HCT116 (cell line): Measurements from ENCODE around the gene GPR61. TPM values are rescaled to one million over a fixed set of nuclear protein-coding genes. Genes with fewer than 3 reads are reported as not detected.

Experiments used
- ATAC-seq: fragments of 200-7000 bp; cut with Tn5 transposase; 2 replicates; pipeline ENCODE4 v1.9.1; 2020; ENCODE audit warnings: mild to moderate bottlenecking, moderate library complexity
- BruUV-seq: library from RNA; stranded (reverse); fragments of 400-500 nt; replicated peaks from 2 replicates; lab custom pipeline; 2021; lab: Mats Ljungman, UMichigan
- CTCF ChIA-PET: fragments of 300-600 bp; sonication (Branson Sonifier 250); formaldehyde crosslinking; loops from one replicate; lab custom pipeline; 2021; ENCODE audit warnings: antibody characterized with exemption; lab: Charles Lee
- POLR2A ChIA-PET: fragments of 300-600, 350-600 bp; sonication (Branson Sonifier 250); formaldehyde crosslinking; loops from one replicate; lab custom pipeline; 2021; ENCODE audit warnings: antibody characterized with exemption; lab: Charles Lee
- RAD21 ChIA-PET, 2 experiments: fragments of 300-600 bp; sonication (Branson Sonifier 250); formaldehyde crosslinking; loops; one replicate each; lab custom pipeline; 2023; ENCODE audit warnings: low total read pairs in 2 of 2; ENCODE audit not compliant: uncharacterized antibody in 2 of 2, unreplicated experiment in 2 of 2, low non-redundant PET in 1 of 2; lab: Charles Lee
- DNase-seq: peaks from one replicate; pipeline ENCODE4 v3.0.0-alpha.2; 2010; ENCODE audit warnings: low read depth, low spot score
- H2AFZ ChIP-seq: fragments of 200-600 bp; shearing (Covaris generic), sonication (generic); 2 replicates; pipeline ENCODE4 v1.6.1; 2017; ENCODE audit warnings: low read depth, mixed run types, mixed read lengths, antibody characterized with exemption, low read length; ENCODE audit not compliant: poor library complexity, severe bottlenecking
- H3K27ac ChIP-seq: 2 replicates; pipeline ENCODE4 v1.5.1; 2012; ENCODE audit warnings: low read depth, low read length
- H3K27me3 ChIP-seq: fragments of 200-600 bp; sonication (generic); 2 replicates; pipeline ENCODE4 v1.6.1; 2016; ENCODE audit warnings: mixed run types, low read length, mixed read lengths; ENCODE audit not compliant: insufficient read depth
- H3K36me3 ChIP-seq, 2 experiments: fragments of 200-500 bp in 1 of 2; fragments of 200-600 bp in 1 of 2; sonication (Bioruptor generic) in 1 of 2; sonication (generic) in 1 of 2; 2 replicates each; pipeline versions ENCODE4 v1.5.1 to v1.6.1; 2014 to 2016; ENCODE audit warnings: low read length in 2 of 2, inconsistent platforms in 1 of 2, mixed read lengths in 1 of 2, mixed run types in 1 of 2; ENCODE audit not compliant: insufficient read depth in 2 of 2, control insufficient read depth in 1 of 2
- H3K4me1 ChIP-seq, 2 experiments: fragments of 200-600 bp in 1 of 2; sonication (generic) in 1 of 2; 2 replicates each; pipeline versions ENCODE4 v1.5.1 to v1.6.1; 2012 to 2017; ENCODE audit warnings: low read length in 2 of 2, inconsistent platforms in 1 of 2, mild to moderate bottlenecking in 1 of 2, mixed read lengths in 1 of 2, mixed run types in 1 of 2, moderate library complexity in 1 of 2; ENCODE audit not compliant: insufficient read depth in 2 of 2, control insufficient read depth in 1 of 2
- H3K4me2 ChIP-seq: fragments of 200-600 bp; sonication (generic); 2 replicates; pipeline ENCODE4 v1.6.1; 2017; ENCODE audit warnings: mixed run types, low read length, mixed read lengths
- H3K4me3 ChIP-seq, 2 experiments: fragments of 200-600 bp in 1 of 2; sonication (generic) in 1 of 2; replicated peaks in 1 of 2; 2 replicates each; pipeline ENCODE4 v1.5.1; 2011 to 2016; ENCODE audit warnings: low read length in 2 of 2, control low read depth in 1 of 2, low read depth in 1 of 2, mild to moderate bottlenecking in 1 of 2, mixed read lengths in 1 of 2, mixed run types in 1 of 2
- H3K79me2 ChIP-seq: fragments of 200-600 bp; sonication (generic); 2 replicates; pipeline ENCODE4 v1.6.1; 2017; ENCODE audit warnings: mild to moderate bottlenecking, mixed run types, low read length, moderate library complexity, mixed read lengths; ENCODE audit not compliant: insufficient read depth
- H3K9ac ChIP-seq: fragments of 200-600 bp; sonication (generic); 2 replicates; pipeline ENCODE4 v1.6.1; 2016; ENCODE audit warnings: low read length, mixed read lengths
- H3K9me2 ChIP-seq: fragments of 200-600 bp; sonication (generic), shearing (Covaris generic); 2 replicates; pipeline ENCODE4 v1.6.1; 2017; ENCODE audit warnings: mixed run types, mild to moderate bottlenecking, moderate library complexity; ENCODE audit not compliant: insufficient read depth
- H3K9me3 ChIP-seq, 2 experiments: fragments of 200-500 bp in 1 of 2; fragments of 200-600 bp in 1 of 2; sonication (Bioruptor generic) in 1 of 2; sonication (generic) in 1 of 2; 2 replicates each; pipeline ENCODE4 v1.6.1; 2014 to 2017; ENCODE audit warnings: low read length in 2 of 2, mixed read lengths in 2 of 2, inconsistent platforms in 1 of 2, low read depth in 1 of 2, mild to moderate bottlenecking in 1 of 2, mixed run types in 1 of 2, moderate library complexity in 1 of 2; ENCODE audit not compliant: control insufficient read depth in 1 of 2, insufficient read depth in 1 of 2
- H4K20me1 ChIP-seq: fragments of 200-600 bp; sonication (generic), shearing (Covaris generic); 2 replicates; pipeline ENCODE4 v1.6.1; 2017; ENCODE audit warnings: mixed run types, mild to moderate bottlenecking, moderate library complexity; ENCODE audit not compliant: insufficient read depth
- ATF3 ChIP-seq: IDR thresholded peaks from 2 replicates; pipeline ENCODE4 v1.6.1; 2012
- CTCF ChIP-seq, 3 experiments: fragments of 200-600 bp in 1 of 3; sonication (generic) in 1 of 3; IDR thresholded peaks in 2 of 3; conservative IDR thresholded peaks in 1 of 3; 2 replicates each; pipeline ENCODE4 v1.5.1; 2012 to 2017; ENCODE audit warnings: low read depth in 2 of 3, low read length in 2 of 3, antibody characterized with exemption in 1 of 3, borderline replicate concordance in 1 of 3, control low read depth in 1 of 3, mild to moderate bottlenecking in 1 of 3, mixed read lengths in 1 of 3, mixed run types in 1 of 3, moderate library complexity in 1 of 3; ENCODE audit not compliant: insufficient read depth in 1 of 3
- EGR1 ChIP-seq: IDR thresholded peaks from 2 replicates; pipeline ENCODE4 v1.6.1; 2012; ENCODE audit warnings: low read depth
- ELF1 ChIP-seq: IDR thresholded peaks from 2 replicates; pipeline ENCODE4 v1.6.1; 2012; ENCODE audit warnings: low read depth, borderline replicate concordance
- EZH2phosphoT487 ChIP-seq: fragments of 200-600 bp; IDR thresholded peaks from 2 replicates; pipeline ENCODE4 v1.6.1; 2018; ENCODE audit warnings: antibody characterized with exemption, borderline replicate concordance
- FOSL1 ChIP-seq: IDR thresholded peaks from 2 replicates; pipeline ENCODE4 v1.6.1; 2012; ENCODE audit warnings: low read depth
- JUND ChIP-seq: IDR thresholded peaks from 2 replicates; pipeline ENCODE4 v1.6.1; 2012
- MAX ChIP-seq: IDR thresholded peaks from 2 replicates; pipeline ENCODE4 v1.6.1; 2012
- POLR2A ChIP-seq: IDR thresholded peaks from 2 replicates; pipeline ENCODE4 v1.7.0; 2011; ENCODE audit warnings: borderline replicate concordance; ENCODE audit not compliant: insufficient read depth, insufficient read length; ENCODE audit errors: extremely low read depth
- POLR2AphosphoS5 ChIP-seq: IDR thresholded peaks from 2 replicates; pipeline ENCODE4 v1.6.1; 2011; ENCODE audit warnings: mild to moderate bottlenecking, low read depth, low read length, moderate library complexity
- RAD21 ChIP-seq: IDR thresholded peaks from 2 replicates; pipeline ENCODE4 v1.6.1; 2012; ENCODE audit warnings: low read depth, mild to moderate bottlenecking
- REST ChIP-seq: IDR thresholded peaks from 2 replicates; pipeline ENCODE4 v1.6.1; 2012; ENCODE audit warnings: low read depth
- SIN3A ChIP-seq: IDR thresholded peaks from 2 replicates; pipeline ENCODE4 v1.6.1; 2012; ENCODE audit warnings: low read depth
- SP1 ChIP-seq: IDR thresholded peaks from 2 replicates; pipeline ENCODE4 v1.6.1; 2012; ENCODE audit warnings: low read depth
- SRF ChIP-seq: IDR thresholded peaks from 2 replicates; pipeline ENCODE4 v1.6.1; 2012; ENCODE audit warnings: low read depth
- YY1 ChIP-seq: IDR thresholded peaks from 2 replicates; pipeline ENCODE4 v1.6.1; 2011; ENCODE audit warnings: low read length, low read depth, moderate library complexity, mild to moderate bottlenecking; ENCODE audit not compliant: insufficient replicate concordance; ENCODE audit errors: extremely low read depth
- ZFX ChIP-seq: fragments of 450-650 bp; IDR thresholded peaks from 2 replicates; pipeline ENCODE4 v1.6.1; 2017
- ZNF274 ChIP-seq: fragments of 200-500 bp; sonication (Bioruptor generic); IDR thresholded peaks from 2 replicates; pipeline ENCODE4 v1.6.1; 2014; ENCODE audit warnings: mild to moderate bottlenecking, low read depth, low read length, inconsistent platforms
- intact Hi-C: fragments of 100-400 bp; cut with micrococcal nuclease; formaldehyde crosslinking; loops from 2 replicates; pipeline ENCODE4 v1.10.0; 2022
- total RNA-seq: library from RNA; stranded (reverse); gene quantifications from one replicate; pipeline ENCODE4 v1.2.1, GENCODE V29; 2021; ENCODE audit not compliant: unreplicated experiment

GPR61 gene
- total RNA-seq, 1 experiment from 2014 or later: not detected

- H3K4me2 ChIP-seq: no peak overlapping the region
- ATAC-seq: no peak
- no peak for TF ChIP-seq YY1
- no peak for TF ChIP-seq POLR2A
- TF ChIP-seq RAD21: no peak
- no peak for TF ChIP-seq ELF1
- no peak for TF ChIP-seq CTCF (IDR thresholded peaks at IDR 0.05 in 2 of 3, conservative IDR thresholded peaks at IDR 0.05 in 1 of 3; ENCODE audit: borderline replicate concordance in 1 of 3, insufficient read depth in 1 of 3, low read depth in 2 of 3, low read length in 2 of 3)
- no peak for TF ChIP-seq SP1
- no peak for TF ChIP-seq MAX
- no peak for TF ChIP-seq EGR1
- TF ChIP-seq JUND: no peak
- no peak for TF ChIP-seq EZH2phosphoT487
- no peak for TF ChIP-seq POLR2AphosphoS5
- no peak for TF ChIP-seq REST
- TF ChIP-seq ZFX: no peak
- no peak for TF ChIP-seq FOSL1
- no peak for TF ChIP-seq ZNF274
- no peak for TF ChIP-seq SIN3A
- TF ChIP-seq SRF: no peak
- no peak for TF ChIP-seq ATF3
- no peak overlapping the region for H2AFZ ChIP-seq
- H3K9me3 ChIP-seq: no peaks in the 10 kb centered on the region
- H3K79me2 ChIP-seq: no peaks in the 10 kb centered on the region
- RAD21 ChIA-PET: no interaction called here
- no peaks in the 10 kb centered on the region for H3K36me3 ChIP-seq
- POLR2A ChIA-PET: no interaction called here
- H3K4me1 ChIP-seq: no peaks in the 10 kb centered on the region
- intact Hi-C loops: loop anchor here (10.0 kb wide), 1 partner anchor 334 kb away; no protein-coding TSS in a partner anchor
- H3K9me2 ChIP-seq: no peaks in the 10 kb centered on the region
- H4K20me1 ChIP-seq: no peaks in the 10 kb centered on the region
- CTCF ChIA-PET: interaction anchor here (1.1 kb wide), 1 partner anchor 7 kb away, joined by 3 read pairs; no protein-coding TSS in a partner anchor
- no TSS peak for BruUV-seq
- no peak overlapping the region for H3K9ac ChIP-seq
- H3K27ac ChIP-seq: no peak overlapping the region
- no peak overlapping the region for H3K4me3 ChIP-seq
- no peak for DNase-seq
- no peaks in the 10 kb centered on the region for H3K27me3 ChIP-seq
Observed at GRCh38 chr1:109538827-109539555, 681 bp upstream of the GPR61 start.
